T-helper 1 cell treated with Interleukin-12 subunit alpha and Interleukin-12 subunit beta and Interleukin-4 antibody, amounts not matched to agents 30 ng/mL and 1 ng/mL, for 36 hours (primary cell): ENCODE results near the gene KRT79. TPM values are rescaled to one million over a fixed set of nuclear protein-coding genes. Genes with fewer than 3 reads are reported as not detected.

ENCODE experiments used
- intact Hi-C: fragments of 100-400 bp; cut with micrococcal nuclease; formaldehyde crosslinking; loops from one replicate; pipeline ENCODE4 v1.15.1; 2024
- total RNA-seq: library from RNA; stranded (reverse); gene quantifications from 2 replicates; pipeline ENCODE4 v1.2.3, GENCODE V29; 2022

Gene KRT79
- total RNA-seq, 1 donor from 2014 or later: not detected

DNA sequence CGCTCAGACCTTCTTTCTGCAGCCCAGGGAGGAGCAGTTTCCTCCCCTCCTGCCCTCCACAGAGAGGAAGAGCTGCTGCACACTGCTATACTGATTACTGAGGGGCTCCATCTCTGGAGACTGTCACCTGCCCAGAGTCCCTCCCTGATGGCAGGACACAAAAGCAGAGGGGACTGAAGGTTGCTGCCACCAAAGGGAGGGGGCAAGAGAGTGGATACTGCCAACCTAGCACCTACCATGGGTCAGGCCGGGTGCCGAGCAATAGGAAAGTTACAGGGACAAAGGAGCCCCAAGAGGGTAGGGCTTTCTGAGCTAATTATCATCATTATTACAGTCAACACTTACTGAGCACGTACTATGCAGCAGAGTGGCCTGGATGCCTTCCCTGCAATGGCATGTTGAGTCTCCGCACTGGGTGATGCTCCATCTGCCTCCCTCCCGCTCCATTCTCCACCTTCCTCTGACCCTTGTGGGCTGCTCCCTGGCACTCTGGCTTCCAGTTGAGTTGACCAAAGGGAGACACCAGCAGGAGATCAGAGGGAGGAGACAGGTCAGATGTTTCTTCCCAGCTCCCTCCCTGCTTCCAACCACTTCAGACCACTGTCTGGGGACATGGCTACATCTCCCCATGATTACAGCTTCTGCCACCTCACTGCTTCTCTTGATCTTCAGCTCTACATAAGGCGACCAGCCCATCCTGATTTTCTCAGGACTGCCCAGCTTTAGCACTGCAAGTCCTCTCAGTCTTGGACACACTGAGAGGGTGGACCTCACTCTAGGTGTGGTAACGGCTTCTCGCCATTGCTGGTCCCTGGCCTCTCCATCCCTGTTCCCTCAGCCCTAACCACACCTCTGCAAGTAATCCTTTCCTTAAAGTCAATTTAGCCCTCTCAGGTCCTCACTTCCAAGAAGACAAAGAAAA, 2.6 kb upstream of the KRT79 start:
- intact Hi-C loops: no loop called here

DNA sequence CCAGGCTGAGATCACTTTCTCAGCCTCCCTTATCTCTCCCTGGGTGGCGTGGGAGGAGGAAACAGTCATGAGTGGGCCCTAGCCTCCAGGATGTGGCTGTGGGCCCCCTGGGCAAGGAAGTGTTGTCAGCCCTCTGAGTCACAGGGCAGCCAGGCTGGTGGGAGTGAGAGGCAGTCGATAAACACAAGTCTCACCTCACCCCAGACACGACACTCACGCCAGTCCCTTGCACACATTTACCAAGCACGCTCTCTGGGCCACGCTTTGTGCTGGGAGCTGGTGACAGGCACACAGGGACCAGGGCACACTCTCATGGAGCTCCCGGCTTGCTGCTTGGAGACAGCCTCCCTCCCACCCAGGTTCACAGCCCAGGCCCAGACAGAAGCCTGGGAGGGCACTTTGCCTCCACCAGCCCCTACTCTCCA, 1.9 kb upstream of the KRT79 start:
- intact Hi-C loops: no loop called here

DNA sequence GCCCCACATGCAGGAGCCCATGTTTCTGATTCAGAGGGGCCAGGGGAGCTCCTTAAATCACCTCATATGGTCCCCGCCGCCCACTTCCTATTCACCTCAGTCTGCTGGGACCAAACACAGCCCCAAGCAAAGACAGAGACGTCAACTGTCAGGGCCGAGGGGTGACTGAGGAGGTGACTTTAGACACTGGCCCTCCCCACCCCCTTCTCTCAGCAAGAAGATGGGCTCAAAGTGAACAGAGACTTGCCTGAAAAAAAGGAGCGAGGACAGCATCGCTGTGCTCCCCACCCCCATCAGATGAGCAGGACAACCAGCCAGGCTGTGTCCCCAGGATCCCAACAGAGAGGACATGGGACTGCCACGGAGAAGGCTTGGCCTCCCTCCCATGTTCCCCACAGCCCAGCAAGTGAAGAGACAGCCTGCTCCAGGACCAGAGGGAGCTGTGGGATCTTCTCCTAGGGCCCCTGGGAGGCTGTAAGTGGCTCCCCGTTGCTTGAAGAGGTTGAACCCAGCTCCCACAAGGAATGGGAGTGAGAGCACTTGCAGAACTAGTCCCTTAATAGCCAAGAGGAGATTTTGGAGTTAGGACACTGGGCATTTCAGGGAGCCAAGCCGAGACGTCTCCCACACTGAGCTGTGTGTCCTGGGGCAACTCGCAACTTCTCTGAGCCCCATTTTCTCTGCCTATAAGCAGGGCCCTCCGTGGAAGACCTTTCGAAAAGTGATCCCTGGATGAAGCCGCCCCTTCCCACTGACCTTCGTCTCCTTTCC, 1.3 kb upstream of the KRT79 start:
- intact Hi-C loops: no loop called here

DNA sequence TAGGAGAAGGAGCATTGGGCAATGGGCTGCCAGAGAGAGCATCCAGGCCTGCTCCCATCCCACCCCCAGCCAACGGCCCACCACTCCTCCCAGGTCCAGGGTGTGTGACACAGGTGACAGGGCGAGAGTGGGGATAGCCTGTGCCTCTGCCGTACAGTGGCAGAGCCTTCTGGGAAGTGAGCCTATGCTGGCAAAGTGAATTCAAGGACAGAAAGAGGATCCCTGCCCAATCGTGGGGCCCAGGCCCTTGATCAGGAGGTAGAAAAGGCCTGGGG, 553 bp upstream of the KRT79 start:
- intact Hi-C loops: no loop called here

DNA sequence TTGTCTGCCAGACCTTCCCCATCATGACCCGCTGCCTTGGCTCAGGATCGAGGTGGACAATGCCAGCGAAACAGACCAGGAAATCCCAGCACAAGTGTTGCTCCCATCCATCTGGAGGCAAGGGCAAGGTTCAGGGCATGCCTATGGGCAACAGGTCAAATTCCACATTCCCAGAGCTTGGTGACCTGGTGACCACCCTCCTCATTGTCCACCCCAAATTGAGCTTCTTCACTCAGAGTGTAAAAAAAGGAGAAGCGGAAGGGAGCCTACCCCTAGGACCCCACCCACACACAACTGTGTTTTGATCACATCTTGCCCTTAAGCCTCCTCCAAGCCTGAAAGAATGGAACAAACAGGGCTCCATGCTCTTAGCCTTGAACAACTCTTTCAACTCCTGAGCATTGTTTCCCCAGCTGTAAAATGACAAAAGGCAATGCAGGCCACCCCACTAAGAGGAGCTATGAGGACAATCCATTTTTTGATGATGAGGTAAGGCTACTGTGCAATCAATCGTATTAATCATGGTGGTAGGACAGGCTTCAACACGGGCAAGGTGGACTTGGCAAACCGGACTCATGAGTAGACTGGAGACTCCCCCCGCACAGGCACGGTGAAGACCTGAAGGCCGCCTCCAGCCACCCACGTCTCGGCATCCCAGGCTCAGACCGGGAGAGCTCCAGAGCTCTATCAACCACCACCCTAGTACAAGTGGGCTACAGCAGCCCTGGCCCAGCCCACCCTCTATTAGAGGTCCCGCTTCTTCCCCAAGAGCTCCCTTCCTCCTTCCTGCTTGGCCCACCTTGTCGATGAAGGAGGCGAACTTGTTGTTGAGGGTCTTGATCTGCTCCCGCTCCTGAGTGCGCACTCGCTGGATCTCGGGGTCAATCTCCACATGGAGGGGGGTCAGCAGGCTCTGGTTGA, 866 bp downstream of the KRT79 start:
- intact Hi-C loops: no loop called here

DNA sequence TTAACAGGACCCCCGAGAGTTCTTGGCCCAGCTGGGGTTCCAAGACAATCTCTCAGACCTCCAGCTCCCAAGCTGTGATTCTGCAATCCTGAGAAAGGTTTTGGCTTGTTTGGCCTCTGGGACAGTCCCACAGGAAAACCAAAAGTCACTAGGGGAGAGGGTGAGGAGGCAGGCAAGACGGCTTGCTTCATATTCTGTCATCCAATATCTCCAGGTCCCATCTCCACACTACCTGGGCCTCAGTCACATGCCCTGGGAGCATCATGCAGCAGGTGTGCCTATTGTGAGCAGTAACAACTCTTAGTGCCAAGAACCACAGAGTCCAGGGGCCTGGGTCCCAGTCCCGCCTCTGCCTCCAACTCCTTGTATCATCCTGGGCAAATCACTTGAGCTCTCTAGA, 1.7 kb downstream of the KRT79 start:
- intact Hi-C loops: no loop called here

DNA sequence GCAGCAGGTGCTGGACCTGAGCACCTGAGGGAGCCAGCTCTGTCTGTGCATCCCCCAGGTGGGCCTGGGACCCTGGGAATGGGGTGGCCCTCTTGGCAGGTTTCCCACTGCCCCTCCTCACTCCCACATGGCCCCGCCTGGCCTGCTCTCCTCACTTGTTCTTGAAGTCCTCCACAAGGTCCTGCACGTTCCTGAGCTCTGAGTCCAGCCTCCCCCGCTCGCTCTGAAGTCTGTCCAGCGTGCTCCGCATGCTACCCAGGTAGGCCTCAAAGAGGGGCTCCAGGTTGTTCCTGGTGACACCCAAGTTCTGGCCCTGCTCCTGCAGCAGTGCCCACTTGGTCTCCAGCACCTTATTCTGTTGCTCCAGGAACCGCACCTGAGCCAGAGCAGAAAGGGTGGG, 2.9 kb downstream of the KRT79 start:
- intact Hi-C loops: no loop called here

DNA sequence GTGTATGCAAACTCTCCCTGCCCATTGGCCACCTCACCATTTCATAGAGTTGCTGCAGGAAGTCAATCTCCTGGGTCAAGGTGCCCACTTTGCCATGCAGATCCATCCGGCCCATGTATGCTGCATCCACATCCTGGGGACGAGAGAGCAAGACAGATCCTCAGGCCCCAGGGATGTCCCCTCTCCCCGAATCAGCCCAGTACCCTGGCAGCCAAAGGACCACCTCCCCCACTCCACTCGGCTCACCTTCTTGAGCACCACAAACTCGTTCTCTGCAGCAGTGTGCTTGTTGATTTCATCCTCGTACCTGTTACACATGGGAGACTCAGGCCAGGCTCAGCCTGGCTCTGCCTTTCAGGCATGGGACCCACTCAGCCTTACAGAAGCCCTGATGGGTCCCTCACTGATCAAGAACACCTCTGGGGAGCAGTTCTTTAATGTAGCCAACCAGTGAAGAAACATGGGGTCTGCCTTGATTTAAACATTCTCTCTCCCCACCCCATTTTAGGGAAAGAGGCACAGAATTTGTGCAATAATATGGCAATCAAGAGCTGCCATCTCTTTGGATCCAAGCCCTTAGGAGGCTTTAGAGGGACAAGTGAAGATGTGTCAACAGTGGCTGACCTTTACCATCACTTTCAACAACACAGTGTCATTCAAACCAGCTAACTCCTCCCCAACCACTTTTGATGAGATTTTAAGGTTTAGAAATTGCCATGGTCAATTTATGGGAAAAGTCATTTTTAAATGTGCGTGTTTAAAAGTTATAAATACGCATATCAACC, 3.9 kb downstream of the KRT79 start:
- intact Hi-C loops: no loop called here

DNA sequence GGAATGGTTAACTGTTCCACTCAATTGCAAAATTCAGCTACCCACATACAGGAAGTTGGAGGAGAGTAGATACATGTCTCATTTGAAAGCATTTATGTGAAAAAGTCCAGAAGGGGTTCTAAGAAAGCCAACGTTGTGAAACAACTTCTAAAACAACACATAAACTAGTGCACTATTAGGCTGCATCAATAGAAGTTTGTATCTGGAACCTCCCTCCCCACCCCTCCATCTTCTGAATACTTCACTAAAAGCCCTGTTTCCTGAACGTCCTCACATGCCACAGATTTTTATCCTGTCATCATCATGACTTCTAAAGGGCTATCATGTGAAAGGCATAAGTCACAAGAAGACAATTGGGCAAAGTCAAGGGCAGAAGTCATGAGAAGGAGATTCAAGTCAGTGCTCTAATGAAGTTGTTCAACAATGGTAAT, 5.5 kb downstream of the KRT79 start:
- intact Hi-C loops: no loop called here

DNA sequence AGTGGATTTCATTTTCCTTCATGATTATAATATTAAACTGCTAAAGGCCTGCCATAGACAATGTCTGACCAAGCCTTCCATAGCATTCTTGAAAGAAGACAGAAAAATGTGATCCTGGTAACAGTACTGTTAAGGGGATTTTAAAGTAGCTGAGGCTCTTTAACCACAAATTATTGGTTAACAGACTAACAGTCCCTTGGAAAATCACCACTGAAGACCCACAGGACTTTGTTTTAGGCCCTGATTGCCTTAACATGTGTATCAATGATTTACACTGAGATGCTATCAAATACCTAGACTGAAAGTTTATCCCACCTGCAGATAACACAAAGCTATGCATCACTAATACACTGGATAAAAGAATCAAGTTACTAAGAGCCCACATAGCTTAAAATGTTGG, 6.0 kb downstream of the KRT79 start:
- intact Hi-C loops: no loop called here

DNA sequence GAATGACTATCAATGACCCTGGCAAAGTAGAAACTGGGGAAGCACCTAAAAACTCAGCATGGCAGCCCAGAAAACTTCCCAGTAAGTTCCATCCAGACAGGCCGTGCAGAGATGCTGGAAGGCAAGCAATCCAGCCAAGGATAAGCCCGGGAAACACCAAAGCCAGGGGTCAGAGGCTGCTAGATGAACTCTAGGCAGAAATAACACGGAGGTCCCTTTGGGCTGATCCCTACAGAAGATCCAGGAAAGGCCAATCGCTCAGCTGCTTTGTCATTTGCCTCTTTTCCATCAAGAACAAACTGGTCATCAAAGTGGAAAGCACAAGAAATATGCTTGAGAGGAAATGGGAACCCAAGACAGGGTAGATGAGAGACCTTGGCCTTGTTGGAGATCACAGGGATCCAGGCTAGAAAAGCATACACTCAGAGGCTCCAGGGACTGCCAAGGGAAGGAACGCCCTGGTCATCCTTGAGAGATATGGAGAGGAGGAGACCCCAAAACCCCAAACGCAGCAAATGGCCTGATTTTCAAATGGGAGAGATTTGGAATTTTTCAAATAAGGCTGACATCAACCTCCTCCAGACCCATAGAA, 6.5 kb downstream of the KRT79 start:
- intact Hi-C loops: no loop called here

DNA sequence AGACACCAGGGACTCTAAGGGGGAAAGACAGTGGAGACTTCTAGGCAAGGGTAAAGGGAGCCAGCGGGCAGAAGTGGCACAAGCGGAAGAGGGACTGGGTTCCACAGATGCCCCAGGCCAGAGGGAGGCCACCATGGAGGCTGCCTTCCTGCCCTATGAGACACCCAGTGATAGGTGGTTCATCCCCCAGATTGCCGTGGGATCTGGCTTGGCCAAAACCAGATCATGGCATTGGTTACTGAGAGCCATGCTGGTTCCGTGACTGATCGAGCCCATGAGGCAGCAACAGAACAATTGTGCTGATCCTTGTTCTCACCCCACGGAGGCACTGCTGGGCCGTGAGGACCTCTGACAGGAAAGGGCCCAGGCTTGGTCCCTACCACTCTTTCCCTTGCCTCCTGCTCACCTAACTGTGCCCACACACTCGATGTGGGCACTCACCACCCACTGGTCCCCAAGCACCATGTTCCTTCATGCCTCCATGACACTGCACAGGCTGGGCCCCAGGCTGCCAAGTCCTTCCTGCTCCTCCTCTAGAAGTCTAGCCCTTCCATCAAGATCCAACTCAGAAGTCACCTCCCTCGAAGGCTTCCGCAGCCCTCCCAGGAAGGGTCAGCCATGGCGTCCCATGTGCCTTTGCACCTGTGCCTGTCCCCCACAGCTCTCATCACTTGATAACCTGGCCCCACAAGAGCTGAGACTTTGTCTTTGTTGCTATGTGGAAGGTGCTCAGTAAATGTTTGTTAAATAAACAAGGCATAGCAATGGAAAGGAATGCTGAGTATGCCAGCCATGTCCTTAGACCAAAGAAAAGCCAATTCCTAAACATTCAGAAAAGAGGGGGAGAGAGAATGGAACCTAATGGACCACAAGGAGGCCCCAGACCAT, 7.3 kb downstream of the KRT79 start:
- intact Hi-C loops: no loop called here

DNA sequence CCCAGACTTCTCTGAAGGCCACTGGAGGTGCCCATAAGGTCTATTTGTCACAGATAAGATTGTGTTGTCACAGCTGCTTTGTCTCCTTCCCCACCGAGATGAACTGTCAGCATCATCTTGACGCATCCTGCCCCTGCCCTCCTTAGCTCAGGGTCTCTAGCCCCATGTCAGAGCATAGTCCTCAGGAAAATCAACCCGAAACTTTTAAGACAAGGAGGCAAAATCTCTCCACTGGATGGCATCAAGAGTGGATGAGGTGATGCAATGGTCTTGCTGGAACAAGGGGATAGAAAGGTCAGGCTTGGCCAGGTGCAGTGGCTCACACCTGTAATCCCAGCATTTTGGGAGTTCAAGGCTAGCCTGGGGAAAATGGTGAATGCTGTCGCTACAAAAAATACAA, 8.2 kb downstream of the KRT79 start:
- intact Hi-C loops: no loop called here

DNA sequence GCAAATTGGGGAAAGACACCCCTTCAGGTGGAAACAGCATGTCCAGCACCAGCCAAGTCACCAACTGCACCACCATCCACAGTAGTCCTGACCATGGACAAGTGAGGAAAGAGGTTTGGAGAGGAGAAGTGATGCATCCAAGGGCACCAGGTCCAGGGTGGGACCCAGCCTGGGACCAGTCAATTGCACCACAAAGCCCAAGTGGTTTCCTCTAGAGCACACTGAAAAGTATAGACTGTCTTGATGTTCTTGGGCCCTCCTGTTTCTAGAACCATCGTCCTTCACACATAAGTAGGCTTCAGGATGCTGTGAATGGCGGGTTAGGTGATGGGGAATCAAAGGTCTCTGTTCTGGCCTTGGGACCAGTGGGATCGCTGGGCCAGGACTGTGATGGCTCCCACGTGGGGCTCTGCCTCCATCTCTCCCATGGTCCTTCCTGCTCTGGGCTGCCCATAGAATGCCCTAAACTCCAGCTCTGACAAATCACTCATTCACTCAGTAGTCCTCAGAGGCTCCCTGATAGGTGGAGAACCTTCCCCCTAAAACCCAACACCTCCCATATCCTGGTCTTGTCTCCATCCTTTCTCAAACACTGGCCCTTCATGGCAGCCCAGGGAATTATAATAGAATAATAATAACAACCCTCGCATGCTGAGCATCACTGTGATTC, 9.2 kb downstream of the KRT79 start:
- intact Hi-C loops: no loop called here

DNA sequence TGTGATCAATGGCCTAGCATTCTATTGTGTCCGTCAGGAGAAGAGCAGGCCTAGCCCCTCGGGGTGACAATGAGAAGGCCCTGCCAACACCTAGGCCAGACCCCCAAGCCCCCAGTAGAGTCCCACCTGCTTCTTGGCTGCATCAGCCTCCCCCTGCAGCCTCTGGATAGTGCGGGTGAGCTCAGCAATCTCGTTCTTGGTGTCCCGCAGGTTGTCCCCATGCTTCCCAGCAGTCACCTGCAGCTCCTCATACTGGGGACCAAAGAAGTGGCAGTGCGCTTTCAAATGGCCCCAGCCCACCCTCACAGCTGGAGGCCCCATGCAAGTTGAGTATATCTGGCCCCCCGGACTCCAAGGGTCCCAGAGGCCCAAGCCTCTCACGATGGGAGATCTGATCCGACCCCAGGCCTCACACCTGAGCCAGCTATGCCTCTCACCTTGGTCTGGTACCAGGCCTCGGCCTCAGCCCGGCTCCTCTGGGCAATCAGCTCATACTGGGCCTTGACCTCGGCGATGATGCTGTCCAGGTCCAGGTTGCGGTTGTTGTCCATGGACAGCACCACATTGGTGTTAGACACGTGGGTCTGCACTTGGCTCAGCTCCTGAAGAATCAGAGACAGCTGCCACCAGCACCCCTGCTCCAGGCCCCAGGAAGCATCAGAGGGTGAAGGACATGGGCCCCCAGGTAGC, 10.2 kb downstream of the KRT79 start:
- intact Hi-C loops: no loop called here

DNA sequence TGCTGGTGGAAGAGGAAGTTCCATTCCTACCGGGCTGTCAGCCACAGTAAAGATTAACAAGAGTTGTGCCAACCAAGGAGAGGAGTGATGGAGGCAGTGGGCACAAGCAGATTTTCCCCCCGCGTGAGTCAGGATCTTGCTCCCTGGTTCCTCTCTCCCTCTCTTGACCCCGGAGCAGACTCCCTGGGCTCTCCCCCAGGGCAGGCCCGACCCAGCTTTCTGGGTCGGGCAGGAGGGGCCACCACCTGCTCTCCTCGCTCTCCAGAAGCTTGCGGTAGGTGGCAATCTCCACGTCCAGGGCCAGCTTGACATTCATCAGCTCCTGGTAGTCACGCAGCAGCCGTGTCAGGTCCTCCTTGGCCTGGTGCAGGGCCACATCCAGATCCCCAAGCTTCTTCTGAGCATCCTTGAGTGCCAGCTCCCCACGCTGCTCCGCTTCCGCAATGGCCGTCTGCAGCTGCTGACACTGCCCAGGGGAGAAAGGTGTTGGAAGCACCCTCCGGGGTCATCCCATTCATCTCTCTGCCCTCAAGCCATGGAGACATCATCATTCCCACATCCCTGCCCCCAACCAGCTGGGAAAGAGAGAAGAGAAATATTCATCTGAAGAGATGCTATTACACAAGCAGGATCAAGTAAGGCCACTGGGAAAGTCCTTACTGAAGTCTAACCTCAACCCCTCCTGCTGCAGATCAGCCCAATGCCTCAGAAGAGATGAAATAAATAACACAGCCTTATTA, 11.2 kb downstream of the KRT79 start:
- intact Hi-C loops: no loop called here

DNA sequence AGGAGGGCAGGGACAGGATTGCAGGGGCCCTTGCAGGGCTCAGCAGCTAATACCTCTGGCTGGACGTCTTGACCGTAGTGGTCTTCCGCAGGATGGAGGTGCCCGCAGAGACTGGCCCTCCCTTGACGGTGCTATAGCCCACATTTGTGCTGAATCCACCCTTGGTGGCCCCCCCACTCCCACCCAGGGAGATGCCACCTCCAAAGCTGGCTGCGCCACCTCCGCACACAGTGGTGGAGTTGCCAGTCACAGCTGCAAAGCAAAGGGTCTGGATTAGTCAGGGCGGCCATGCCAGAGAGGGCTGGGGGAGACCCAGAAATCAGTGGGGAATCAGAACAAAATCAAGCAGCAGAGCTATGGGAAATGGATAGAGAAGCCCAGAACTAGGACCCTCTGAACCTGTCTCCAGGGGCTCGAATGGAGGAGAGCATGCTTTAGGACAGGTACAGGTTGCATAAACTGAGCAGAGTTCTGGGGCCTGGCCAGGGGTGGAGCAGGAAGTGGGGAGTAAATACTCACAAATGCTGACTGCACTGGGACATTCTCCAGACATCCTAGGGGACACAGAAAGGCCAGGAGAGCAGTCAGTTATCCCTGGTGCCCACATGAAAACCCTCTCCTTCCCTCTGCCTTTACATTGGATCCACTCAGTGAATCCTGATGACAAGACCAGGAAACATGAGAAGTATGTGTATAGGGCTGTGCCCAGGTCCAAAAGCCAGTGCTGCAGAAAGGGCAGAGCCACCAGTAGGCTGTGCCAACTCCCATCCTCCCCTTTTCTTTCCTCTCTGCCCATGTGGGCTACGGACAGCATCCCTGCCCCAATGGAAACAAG, 12.1 kb downstream of the KRT79 start:
- intact Hi-C loops: no loop called here
